ENCODE results near the gene NPFFR2. TPM values are rescaled to one million over a fixed set of nuclear protein-coding genes. Genes with fewer than 3 reads are reported as not detected.
"Not testable (repeated sequence)": the region's sequence is repeated elsewhere in the genome, so short reads cannot be mapped to it uniquely, and the experiment has no call there.

Gene NPFFR2
- total RNA-seq, 1 donor from 2014 or later, result 3.4 TPM

DNA sequence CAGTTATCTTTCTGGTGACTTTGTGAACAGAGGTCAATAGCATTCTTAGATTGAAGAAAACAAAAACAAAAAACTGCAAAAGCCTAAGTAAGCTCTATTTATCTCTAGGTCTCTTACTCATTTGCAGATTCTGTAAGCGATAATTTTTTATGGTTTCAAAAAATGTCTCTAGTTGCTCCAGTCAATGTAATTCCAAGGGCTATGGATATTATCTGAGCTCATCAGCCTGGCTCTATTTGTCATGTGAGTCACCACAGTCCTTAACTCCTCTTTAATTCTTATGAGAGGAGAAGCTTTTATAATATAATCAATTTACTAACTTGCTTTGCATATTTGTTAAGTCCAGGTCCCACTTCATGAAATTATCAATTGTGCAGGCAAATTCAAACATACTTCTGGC is 79.1 kb downstream of the NPFFR2 start:
- DNase-seq (ENCODE audit: extremely low read depth, low read depth, low spot score), result no peak

GRCh38 chr4:72111863-72112262 is 80.1 kb downstream of the NPFFR2 start:
- DNase-seq (ENCODE audit: extremely low read depth, low read depth, low spot score), result no peak

DNA sequence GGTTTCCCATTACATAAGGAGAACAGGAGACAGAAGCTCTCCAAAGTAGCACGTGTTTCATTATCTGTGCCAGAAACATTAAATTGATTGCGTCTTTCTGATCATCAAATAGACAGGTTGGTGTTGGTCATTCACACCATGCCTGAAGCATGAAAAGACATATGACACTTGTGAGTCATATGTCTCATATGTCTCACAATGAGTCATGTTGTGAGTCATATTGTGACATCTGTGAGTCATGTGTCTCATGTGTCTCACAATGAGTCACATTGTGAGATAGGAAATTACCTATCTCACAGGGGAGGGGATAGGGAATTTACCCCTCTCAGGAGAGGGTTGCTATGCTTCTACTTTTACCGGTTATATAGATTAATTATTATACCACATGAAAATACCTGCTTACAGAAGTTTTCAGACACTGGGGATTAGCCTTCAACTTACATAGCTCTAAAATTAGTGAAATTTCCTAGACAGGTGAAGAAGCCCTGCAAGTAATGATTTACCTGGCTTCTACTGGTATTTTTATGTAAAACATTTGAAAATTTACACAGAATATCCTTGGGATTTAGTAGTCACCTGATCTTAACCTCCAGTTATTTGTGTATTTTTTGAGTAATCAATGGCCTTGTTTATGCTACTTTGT is 80.8 kb downstream of the NPFFR2 start:
- DNase-seq (ENCODE audit: extremely low read depth, low read depth, low spot score), result peak; percentile 12

DNA sequence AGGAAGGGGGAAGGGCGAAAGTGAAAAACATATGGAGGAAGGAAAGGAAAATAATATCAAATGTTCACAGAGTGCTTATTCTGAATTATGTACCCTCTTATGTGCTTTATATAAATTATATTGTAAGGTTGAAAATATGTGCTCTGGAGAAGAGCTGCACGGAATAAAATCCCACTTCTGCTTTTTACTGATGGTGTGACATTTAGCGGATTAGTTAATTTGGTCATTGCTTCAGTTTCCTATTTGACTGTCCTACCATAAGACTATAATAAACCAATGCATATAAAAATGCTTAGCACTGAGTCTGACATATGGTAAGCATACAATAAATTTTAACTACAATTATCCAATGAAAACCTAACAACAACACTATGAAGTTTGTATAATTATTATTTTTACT is 86.2 kb downstream of the NPFFR2 start:
- no peak for DNase-seq (ENCODE audit: extremely low read depth, low read depth, low spot score)

DNA sequence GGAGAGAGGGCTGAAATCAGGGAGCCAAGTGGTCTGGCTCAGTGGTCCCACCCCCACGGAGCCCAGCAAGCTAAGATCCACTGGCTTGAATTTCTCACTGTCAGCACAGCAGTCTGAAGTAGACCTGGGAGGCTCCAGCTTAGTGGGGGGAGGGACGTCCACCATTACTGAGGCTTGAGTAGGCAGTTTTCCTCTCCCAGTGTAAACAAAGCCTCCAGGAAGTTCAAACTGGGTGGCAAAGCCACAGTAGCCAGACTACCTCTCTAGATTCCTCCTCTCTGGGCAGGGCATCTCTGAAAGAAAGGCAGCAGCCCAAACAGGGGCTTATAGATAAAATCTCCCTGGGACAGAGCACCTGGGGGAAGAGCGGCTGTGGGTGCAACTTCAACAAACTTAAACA is 88.1 kb downstream of the NPFFR2 start:
- DNase-seq (ENCODE audit: extremely low read depth, low read depth, low spot score), result no peak

GRCh38 chr4:72128741-72129140 is 96.9 kb downstream of the NPFFR2 start:
- DNase-seq (ENCODE audit: extremely low read depth, low read depth, low spot score), result no peak

GRCh38 chr4:72136429-72136828 is 104.6 kb downstream of the NPFFR2 start:
- no peak for DNase-seq (ENCODE audit: extremely low read depth, low read depth, low spot score)

DNA sequence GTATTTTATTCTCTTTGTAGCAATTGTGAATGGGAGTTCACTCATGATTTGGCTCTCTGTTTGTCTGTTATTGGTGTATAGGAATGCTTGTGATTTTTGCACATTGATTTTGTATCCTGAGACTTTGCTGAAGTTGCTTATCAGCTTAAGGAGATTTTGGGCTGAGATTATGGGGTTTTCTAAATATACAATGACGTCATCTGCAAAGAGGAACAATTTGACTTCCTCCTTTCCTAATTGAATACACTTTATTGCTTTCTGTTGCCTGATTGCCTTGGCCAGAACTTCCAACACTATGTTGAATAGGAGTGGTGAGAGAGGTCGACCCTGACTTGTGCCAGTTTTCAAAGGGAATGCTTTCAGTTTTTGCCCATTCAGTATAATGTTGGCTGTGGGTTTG is 108.2 kb downstream of the NPFFR2 start:
- not testable (repeated sequence) for DNase-seq (ENCODE audit: extremely low read depth, low read depth, low spot score)

DNA sequence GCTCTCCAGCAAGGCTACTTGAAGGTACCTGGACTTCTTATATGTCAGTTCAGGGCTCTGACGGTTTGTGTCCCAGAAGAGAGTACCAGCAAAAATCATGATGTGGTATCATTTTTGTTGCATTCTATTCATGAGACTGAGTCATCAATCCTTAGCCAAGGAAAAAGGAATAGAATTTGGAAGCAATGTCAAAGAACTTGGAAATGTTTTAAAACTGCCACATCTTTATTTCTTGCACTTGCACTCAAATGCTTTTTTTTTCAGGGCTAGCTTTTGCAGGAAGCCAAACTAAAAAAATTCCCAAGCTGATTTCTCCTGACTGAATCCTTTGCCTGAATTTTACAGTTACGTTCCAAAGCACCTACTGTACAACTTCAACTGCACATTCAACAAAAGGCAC is 112.4 kb downstream of the NPFFR2 start:
- no peak for DNase-seq (ENCODE audit: extremely low read depth, low read depth, low spot score)

GRCh38 chr4:72152731-72153130 is 120.9 kb downstream of the NPFFR2 start:
- no peak for DNase-seq (ENCODE audit: extremely low read depth, low read depth, low spot score)

GRCh38 chr4:72153634-72154033 is 121.8 kb downstream of the NPFFR2 start:
- not testable (repeated sequence) for DNase-seq (ENCODE audit: extremely low read depth, low read depth, low spot score)

GRCh38 chr4:72169285-72169684 is 137.5 kb downstream of the NPFFR2 start:
- not testable (repeated sequence) for DNase-seq (ENCODE audit: extremely low read depth, low read depth, low spot score)

- no peak for DNase-seq (ENCODE audit: extremely low read depth, low read depth, low spot score)
Measured at GRCh38 chr4:72169861-72170260, 138.1 kb downstream of the NPFFR2 start.

DNA sequence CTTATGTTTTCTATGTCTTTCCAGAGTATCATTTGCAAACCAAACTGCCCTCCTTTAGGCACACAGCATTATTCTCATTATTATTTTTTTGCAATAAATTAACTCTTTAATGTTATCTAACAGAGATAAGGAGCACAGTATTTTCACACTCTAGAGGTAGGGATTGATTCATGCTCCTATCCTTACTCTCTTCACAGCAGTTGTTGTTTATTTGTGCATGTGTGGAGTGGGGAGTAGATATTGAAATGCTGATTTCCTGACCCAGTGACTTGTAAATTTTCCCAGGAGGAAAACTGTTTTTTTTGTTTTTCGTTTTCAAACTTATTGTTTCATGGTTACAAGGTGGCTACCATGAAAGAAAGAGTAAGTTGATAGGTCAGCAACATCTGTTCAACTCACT is 140.0 kb downstream of the NPFFR2 start:
- DNase-seq (ENCODE audit: extremely low read depth, low read depth, low spot score), result no peak

DNA sequence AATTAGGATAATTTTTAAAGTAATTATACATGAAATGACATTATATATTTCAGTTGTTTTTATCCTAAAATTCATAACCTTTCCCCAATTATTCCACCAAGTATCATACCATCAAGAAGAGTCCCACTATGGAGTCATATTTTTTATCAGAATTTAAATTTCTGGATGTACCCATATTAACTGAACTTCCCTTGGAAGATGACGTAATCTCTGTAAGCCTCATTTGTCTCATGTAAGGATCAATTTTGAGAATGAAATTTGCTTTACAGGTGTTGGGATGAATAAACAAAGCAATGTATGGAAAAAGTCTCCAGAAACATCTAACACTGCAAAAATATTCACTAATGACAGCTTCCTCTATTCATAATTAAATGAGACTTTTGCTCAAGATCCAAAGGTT is 147.5 kb downstream of the NPFFR2 start:
- DNase-seq (ENCODE audit: extremely low read depth, low read depth, low spot score), result no peak

GRCh38 chr4:72186714-72187113 is 154.9 kb downstream of the NPFFR2 start:
- no peak for DNase-seq (ENCODE audit: extremely low read depth, low read depth, low spot score)

- no peak for DNase-seq (ENCODE audit: extremely low read depth, low read depth, low spot score)
Measured at GRCh38 chr4:72194046-72194445, 162.2 kb downstream of the NPFFR2 start.

- DNase-seq (ENCODE audit: extremely low read depth, low read depth, low spot score), result no peak
Measured at GRCh38 chr4:72194453-72194852, 162.7 kb downstream of the NPFFR2 start.

Other genes with a start within 250 kb of the NPFFR2 start
- not detected in 2 replicates for gene GC, start 247.9 kb upstream of the NPFFR2 start, total RNA-seq

Data from glomerular endothelial cell (primary cell).